ENCODE data around the gene MED13. TPM values are rescaled to one million over a fixed set of nuclear protein-coding genes. Genes with fewer than 3 reads are reported as not detected.

The MED13 gene
- total RNA-seq, 5 donors from 2014 or later (not counting 1 experiment from before 2014, with no cell fraction given), result 60.8 to 82.4 (median 77.6) TPM

DNA sequence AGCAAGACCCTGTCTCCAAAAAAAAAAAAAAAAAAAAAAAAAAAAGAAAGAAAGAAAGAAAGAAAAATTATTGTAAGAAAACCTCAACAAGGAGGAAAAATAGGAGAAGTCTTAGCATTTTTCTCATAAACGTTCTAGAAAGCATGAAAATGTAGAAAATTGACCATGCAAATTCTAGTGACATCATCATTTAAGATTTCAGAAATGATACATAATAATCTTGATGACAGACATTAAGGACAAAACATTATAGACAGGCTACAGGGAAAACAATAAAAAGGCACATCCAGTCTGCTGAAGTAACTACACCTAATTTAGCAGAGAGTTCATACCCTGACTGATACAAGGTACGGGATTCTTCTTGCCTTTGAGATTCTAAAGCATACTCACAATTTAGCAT lies 21.9 kb downstream of the MED13 start:
- peaks cover 44% of the 10 kb centered on the region for H3K36me3 Mint-ChIP-seq
- no peak for ATAC-seq (replicated peaks in 1 of 4)
- no peaks in the 10 kb centered on the region for H3K27me3 Mint-ChIP-seq
- no peak for DNase-seq
- no peaks in the 10 kb centered on the region for H3K9me3 Mint-ChIP-seq
- Histone ChIP-seq H3K36me3 (ENCODE audit: control insufficient read depth in 2 of 2, extremely low read depth in 1 of 2, insufficient read depth in 1 of 2, low read length in 1 of 2) (peaks cover 2 to 34% of the 10 kb centered on the region in 2 donors), H3K4me3 (ENCODE audit: control insufficient read depth in 1 of 2, extremely low read depth in 1 of 2, low read length in 1 of 2) (no peak overlapping the region), H3K9me3 (no peaks in the 10 kb centered on the region), H3K27ac (ENCODE audit: low read length) (no peak overlapping the region), H3K4me1 (ENCODE audit: control insufficient read depth in 1 of 2, extremely low read depth in 1 of 2, insufficient read depth in 2 of 2, low read length in 2 of 2) (peaks cover 2 to 20% of the 10 kb centered on the region in 2 experiments), H3K27me3 (replicated peaks in 1 of 2; ENCODE audit: control insufficient read depth in 2 of 2, extremely low read depth in 1 of 2, insufficient read depth in 2 of 2, low read length in 1 of 2) (no peaks in the 10 kb centered on the region)
- no CpG with 5 or more reads among the region's 2 CpGs for WGBS (ENCODE audit: insufficient coverage)
- CTCF ChIA-PET, result interaction anchor here in 1 of 2 donors (0.6 kb wide), 1 partner anchor 23 kb away, joined by 4 read pairs; no protein-coding TSS in a partner anchor
- peaks cover 58 to 69% (median 65%) of the 10 kb centered on the region in 3 donors for H3K4me1 Mint-ChIP-seq
- POLR2A ChIA-PET, result no interaction called here
- H3K27ac Mint-ChIP-seq, result peak overlapping the region; percentile 10 to 44
- no peak overlapping the region for H3K4me3 Mint-ChIP-seq

DNA sequence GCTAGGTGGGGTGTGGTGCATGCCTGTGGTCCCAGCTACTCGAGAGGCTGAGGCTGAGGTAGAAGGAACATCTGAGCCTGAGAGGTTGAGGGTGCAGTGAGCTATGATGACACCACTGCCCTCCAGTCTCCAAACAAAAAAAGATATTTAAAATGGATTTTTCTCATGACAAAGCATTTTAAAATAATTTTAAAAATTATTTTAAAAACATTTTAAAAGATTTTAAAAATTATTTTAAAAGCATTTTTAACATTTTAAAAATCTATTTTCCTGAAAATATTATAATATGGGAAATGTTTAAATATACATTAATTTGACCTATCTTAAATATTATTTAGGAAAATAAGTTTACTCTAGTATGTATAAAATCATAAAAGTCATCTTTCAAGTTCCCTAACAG lies 26.8 kb downstream of the MED13 start:
- Histone ChIP-seq H3K4me3 (ENCODE audit: control insufficient read depth in 1 of 2, extremely low read depth in 1 of 2, low read length in 1 of 2) (no peak overlapping the region), H3K36me3 (ENCODE audit: control insufficient read depth in 2 of 2, extremely low read depth in 1 of 2, insufficient read depth in 1 of 2, low read length in 1 of 2) (peaks cover 2 to 20% of the 10 kb centered on the region in 2 donors), H3K4me1 (ENCODE audit: control insufficient read depth in 1 of 2, extremely low read depth in 1 of 2, insufficient read depth in 2 of 2, low read length in 2 of 2) (peaks cover 2 to 20% of the 10 kb centered on the region in 2 experiments), H3K27me3 (replicated peaks in 1 of 2; ENCODE audit: control insufficient read depth in 2 of 2, extremely low read depth in 1 of 2, insufficient read depth in 2 of 2, low read length in 1 of 2) (no peaks in the 10 kb centered on the region), H3K9me3 (no peaks in the 10 kb centered on the region), H3K27ac (ENCODE audit: low read length) (no peak overlapping the region)
- no peak for DNase-seq
- no peak overlapping the region for H3K27ac Mint-ChIP-seq
- ATAC-seq (replicated peaks in 1 of 4), result no peak
- H3K27me3 Mint-ChIP-seq, result no peaks in the 10 kb centered on the region
- POLR2A ChIA-PET, result interaction anchor here in 1 of 2 donors (0.6 kb wide), 1 partner anchor 13 kb away, joined by 4 read pairs; no protein-coding TSS in a partner anchor
- H3K9me3 Mint-ChIP-seq, result no peaks in the 10 kb centered on the region
- no peak overlapping the region for H3K4me3 Mint-ChIP-seq
- WGBS (ENCODE audit: insufficient coverage), result no CpG with 5 or more reads among the region's 1 CpG
- CTCF ChIA-PET, result interaction anchor here (0.6 to 0.7 kb wide), 2 partner anchors 34 to 36 kb away, joined by 3 to 7 read pairs; no protein-coding TSS in a partner anchor
- H3K36me3 Mint-ChIP-seq, result peaks cover 36% of the 10 kb centered on the region
- peaks cover 42 to 57% (median 52%) of the 10 kb centered on the region in 3 donors for H3K4me1 Mint-ChIP-seq

DNA sequence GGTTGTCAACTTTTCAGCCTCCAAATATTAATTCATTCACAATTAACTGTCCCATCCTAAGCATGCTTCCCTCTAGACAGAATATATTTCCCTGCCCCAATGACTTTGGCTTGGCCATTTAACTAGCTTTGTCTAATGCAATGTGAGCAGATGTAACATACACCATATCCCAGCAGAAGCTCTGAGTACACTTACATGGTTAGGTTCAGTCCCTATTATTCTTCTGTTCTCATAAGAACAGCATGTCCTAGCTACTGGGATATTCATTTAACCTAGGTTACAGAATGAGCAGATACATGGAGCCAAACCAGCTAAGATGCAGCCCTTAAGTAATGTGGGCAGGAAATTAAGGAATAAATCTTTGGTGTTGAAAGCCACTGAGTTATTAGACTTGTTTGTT lies 31.8 kb downstream of the MED13 start:
- DNase-seq (no peak), ATAC-seq (replicated peaks in 1 of 4) (no peak)
- CTCF ChIA-PET, result interaction anchor here in 1 of 2 donors (0.6 kb wide), 1 partner anchor 60 kb away, joined by 9 read pairs; no protein-coding TSS in a partner anchor
- H3K27ac Mint-ChIP-seq, result no peak overlapping the region
- no peak overlapping the region for H3K4me3 Mint-ChIP-seq
- Histone ChIP-seq H3K27ac (ENCODE audit: low read length) (no peak overlapping the region), H3K36me3 (ENCODE audit: control insufficient read depth in 2 of 2, extremely low read depth in 1 of 2, insufficient read depth in 1 of 2, low read length in 1 of 2) (peaks cover 0 to 51% of the 10 kb centered on the region in 2 donors), H3K27me3 (replicated peaks in 1 of 2; ENCODE audit: control insufficient read depth in 2 of 2, extremely low read depth in 1 of 2, insufficient read depth in 2 of 2, low read length in 1 of 2) (no peaks in the 10 kb centered on the region), H3K4me3 (ENCODE audit: control insufficient read depth in 1 of 2, extremely low read depth in 1 of 2, low read length in 1 of 2) (no peak overlapping the region), H3K9me3 (no peaks in the 10 kb centered on the region), H3K4me1 (ENCODE audit: control insufficient read depth in 1 of 2, extremely low read depth in 1 of 2, insufficient read depth in 2 of 2, low read length in 2 of 2) (peaks cover 0 to 3% of the 10 kb centered on the region in 2 experiments)
- H3K9me3 Mint-ChIP-seq, result no peaks in the 10 kb centered on the region
- POLR2A ChIA-PET, result interaction anchor here (0.5 to 0.6 kb wide), 2 partner anchors 170 to 1536 kb away, joined by 4 to 6 read pairs; partner anchors contain the start of gene BRIP1 (in 1 of the 2)
- H3K36me3 Mint-ChIP-seq, result peaks cover 41% of the 10 kb centered on the region
- H3K27me3 Mint-ChIP-seq, result no peaks in the 10 kb centered on the region
- H3K4me1 Mint-ChIP-seq, result peaks cover 8 to 30% (median 22%) of the 10 kb centered on the region in 3 donors

DNA sequence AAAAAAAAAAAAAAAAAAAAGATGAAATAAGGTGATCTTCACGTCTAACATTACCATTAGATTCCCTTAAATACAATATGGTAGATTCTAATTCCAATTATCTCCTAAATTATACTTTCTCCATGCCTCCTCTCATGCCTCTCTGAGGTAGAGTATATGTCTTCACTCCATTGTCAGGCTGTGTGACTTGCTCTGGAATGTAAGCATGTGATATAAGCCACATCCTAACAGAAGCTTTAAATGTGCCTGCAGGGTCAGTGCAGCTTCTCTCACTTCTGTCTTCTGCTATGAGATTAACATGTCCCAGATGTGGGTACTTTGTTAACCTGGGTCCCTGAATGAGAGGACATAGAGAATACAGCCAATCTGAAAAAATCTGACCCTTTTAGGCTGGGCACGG lies 32.6 kb downstream of the MED13 start:
- ChIA-PET CTCF (no interaction called here), POLR2A (no interaction called here)
- Mint-ChIP-seq H3K36me3 (peaks cover 47% of the 10 kb centered on the region), H3K27ac (no peak overlapping the region), H3K4me3 (no peak overlapping the region), H3K4me1 (peaks cover 16 to 35% (median 30%) of the 10 kb centered on the region in 3 donors), H3K9me3 (no peaks in the 10 kb centered on the region), H3K27me3 (no peaks in the 10 kb centered on the region)
- ATAC-seq (replicated peaks in 1 of 4), result no peak
- no peak overlapping the region for H3K27ac ChIP-seq (ENCODE audit: low read length)
- WGBS (ENCODE audit: insufficient coverage), result no CpG with 5 or more reads among the region's 2 CpGs
- no peak for DNase-seq
- no peak overlapping the region for H3K4me3 ChIP-seq (ENCODE audit: control insufficient read depth in 1 of 2, extremely low read depth in 1 of 2, low read length in 1 of 2)
- H3K4me1 ChIP-seq (ENCODE audit: control insufficient read depth in 1 of 2, extremely low read depth in 1 of 2, insufficient read depth in 2 of 2, low read length in 2 of 2), result no peaks in the 10 kb centered on the region
- H3K27me3 ChIP-seq (replicated peaks in 1 of 2; ENCODE audit: control insufficient read depth in 2 of 2, extremely low read depth in 1 of 2, insufficient read depth in 2 of 2, low read length in 1 of 2), result no peaks in the 10 kb centered on the region
- peaks cover 0 to 58% of the 10 kb centered on the region in 2 donors for H3K36me3 ChIP-seq (ENCODE audit: control insufficient read depth in 2 of 2, extremely low read depth in 1 of 2, insufficient read depth in 1 of 2, low read length in 1 of 2)
- H3K9me3 ChIP-seq, result no peaks in the 10 kb centered on the region

DNA sequence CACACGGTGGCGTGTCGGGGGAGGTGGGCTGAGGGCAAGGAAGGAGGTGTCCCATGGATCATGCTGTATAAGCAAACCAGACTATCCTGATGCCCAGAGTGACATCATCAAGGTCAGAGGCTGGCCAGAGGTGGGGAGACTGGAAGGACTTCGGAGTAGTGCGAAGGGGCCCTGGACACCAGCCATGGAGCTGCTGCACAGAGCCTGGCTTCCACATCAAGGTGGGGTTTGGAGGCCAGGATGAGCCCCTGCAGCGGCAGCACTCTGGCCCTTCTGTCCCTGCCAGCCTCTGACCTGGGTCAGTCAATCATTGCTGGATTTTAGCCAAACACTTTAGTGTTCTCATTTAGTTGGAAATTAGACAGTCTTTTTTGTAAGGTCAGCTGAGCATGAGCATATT lies 34.8 kb downstream of the MED13 start:
- DNase-seq, result no peak
- Histone ChIP-seq H3K27me3 (replicated peaks in 1 of 2; ENCODE audit: control insufficient read depth in 2 of 2, extremely low read depth in 1 of 2, insufficient read depth in 2 of 2, low read length in 1 of 2) (no peaks in the 10 kb centered on the region), H3K9me3 (no peaks in the 10 kb centered on the region), H3K4me1 (ENCODE audit: control insufficient read depth in 1 of 2, extremely low read depth in 1 of 2, insufficient read depth in 2 of 2, low read length in 2 of 2) (no peaks in the 10 kb centered on the region), H3K27ac (ENCODE audit: low read length) (no peak overlapping the region), H3K36me3 (ENCODE audit: control insufficient read depth in 2 of 2, extremely low read depth in 1 of 2, insufficient read depth in 1 of 2, low read length in 1 of 2) (peaks cover 0 to 75% of the 10 kb centered on the region in 2 donors), H3K4me3 (ENCODE audit: control insufficient read depth in 1 of 2, extremely low read depth in 1 of 2, low read length in 1 of 2) (no peak overlapping the region)
- peaks cover 57% of the 10 kb centered on the region for H3K36me3 Mint-ChIP-seq
- H3K27me3 Mint-ChIP-seq, result no peaks in the 10 kb centered on the region
- H3K27ac Mint-ChIP-seq, result no peak overlapping the region
- ChIA-PET CTCF (no interaction called here), POLR2A (no interaction called here)
- H3K4me1 Mint-ChIP-seq, result peaks cover 27 to 34% (median 30%) of the 10 kb centered on the region in 3 donors
- no peaks in the 10 kb centered on the region for H3K9me3 Mint-ChIP-seq
- WGBS (ENCODE audit: insufficient coverage), result 94% methylated on average over 2 of the region's 6 CpGs
- ATAC-seq (replicated peaks in 1 of 4), result no peak
- no peak overlapping the region for H3K4me3 Mint-ChIP-seq

DNA sequence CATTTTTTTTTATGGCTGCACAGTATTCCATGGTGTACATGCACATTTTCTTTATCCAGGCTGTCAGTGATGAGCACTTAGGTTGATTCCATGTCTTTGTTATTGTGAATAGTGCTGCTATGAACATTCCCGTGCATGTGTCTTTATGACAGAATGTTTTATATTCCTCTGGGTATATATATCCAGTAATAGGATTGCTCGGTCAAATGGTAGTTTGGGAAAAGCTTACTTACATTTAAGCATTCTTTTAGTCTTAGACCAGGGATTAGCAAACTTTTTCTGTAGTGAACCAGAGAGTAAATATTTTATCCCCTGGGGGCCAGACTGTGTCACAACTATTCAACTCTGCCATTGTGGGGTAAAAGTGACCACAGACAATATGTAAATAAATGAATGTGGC lies 40.2 kb downstream of the MED13 start:
- Mint-ChIP-seq H3K4me1 (peaks cover 17 to 20% (median 20%) of the 10 kb centered on the region in 3 donors), H3K9me3 (no peaks in the 10 kb centered on the region), H3K4me3 (no peak overlapping the region), H3K36me3 (peaks cover 53% of the 10 kb centered on the region), H3K27ac (no peak overlapping the region), H3K27me3 (no peaks in the 10 kb centered on the region)
- no peak for ATAC-seq (replicated peaks in 1 of 4)
- ChIA-PET CTCF (no interaction called here), POLR2A (interaction anchor here (0.6 to 0.7 kb wide), 2 partner anchors 14 to 74 kb away, joined by 3 to 4 read pairs; no protein-coding TSS in a partner anchor)
- Histone ChIP-seq H3K27ac (ENCODE audit: low read length) (no peak overlapping the region), H3K36me3 (ENCODE audit: control insufficient read depth in 2 of 2, extremely low read depth in 1 of 2, insufficient read depth in 1 of 2, low read length in 1 of 2) (peaks cover 7 to 80% of the 10 kb centered on the region in 2 donors), H3K9me3 (no peaks in the 10 kb centered on the region), H3K27me3 (replicated peaks in 1 of 2; ENCODE audit: control insufficient read depth in 2 of 2, extremely low read depth in 1 of 2, insufficient read depth in 2 of 2, low read length in 1 of 2) (no peaks in the 10 kb centered on the region), H3K4me1 (ENCODE audit: control insufficient read depth in 1 of 2, extremely low read depth in 1 of 2, insufficient read depth in 2 of 2, low read length in 2 of 2) (no peaks in the 10 kb centered on the region), H3K4me3 (ENCODE audit: control insufficient read depth in 1 of 2, extremely low read depth in 1 of 2, low read length in 1 of 2) (no peak overlapping the region)
- WGBS (ENCODE audit: insufficient coverage), result no CpG with 5 or more reads among the region's 2 CpGs
- no peak for DNase-seq

All from T-cell (primary cell).